ENCODE measurements around the gene SMIM36.

SMIM36 gene

GRCh38 chr17:55496094-55496881 lies 15.0 kb downstream of the SMIM36 start:
- DNase-seq (ENCODE audit: extremely low read depth, insufficient read length) = no peak
- no peaks in the 10 kb centered on the region for H3K36me3 ChIP-seq (ENCODE audit: control insufficient read depth, insufficient read depth, low read length)
- H3K27me3 ChIP-seq (replicated peaks; ENCODE audit: control insufficient read depth, insufficient read depth, low read length) = no peaks in the 10 kb centered on the region
- no peak for TF ChIP-seq CTCF (IDR thresholded peaks at IDR 0.05; ENCODE audit: insufficient read depth, low read length, poor library complexity, severe bottlenecking)
- no peak overlapping the region for H3K4me3 ChIP-seq (replicated peaks; ENCODE audit: low read depth, low read length)

GRCh38 chr17:55495239-55495638 lies 16.0 kb downstream of the SMIM36 start:
- H3K27me3 ChIP-seq (replicated peaks; ENCODE audit: control insufficient read depth, insufficient read depth, low read length) = no peaks in the 10 kb centered on the region
- TF ChIP-seq CTCF (IDR thresholded peaks at IDR 0.05; ENCODE audit: insufficient read depth, low read length, poor library complexity, severe bottlenecking) = no peak
- H3K36me3 ChIP-seq (ENCODE audit: control insufficient read depth, insufficient read depth, low read length) = no peaks in the 10 kb centered on the region
- DNase-seq (ENCODE audit: extremely low read depth, insufficient read length) = no peak
- no peak overlapping the region for H3K4me3 ChIP-seq (replicated peaks; ENCODE audit: low read depth, low read length)

- H3K27me3 ChIP-seq (replicated peaks; ENCODE audit: control insufficient read depth, insufficient read depth, low read length) = no peaks in the 10 kb centered on the region
- H3K36me3 ChIP-seq (ENCODE audit: control insufficient read depth, insufficient read depth, low read length) = no peaks in the 10 kb centered on the region
- DNase-seq (ENCODE audit: extremely low read depth, insufficient read length) = no peak
- H3K4me3 ChIP-seq (replicated peaks; ENCODE audit: low read depth, low read length) = no peak overlapping the region
- no peak for TF ChIP-seq CTCF (IDR thresholded peaks at IDR 0.05; ENCODE audit: insufficient read depth, low read length, poor library complexity, severe bottlenecking)
These were observed 18.4 kb downstream of the SMIM36 start for GRCh38 chr17:55492781-55493341.

- no peaks in the 10 kb centered on the region for H3K36me3 ChIP-seq (ENCODE audit: control insufficient read depth, insufficient read depth, low read length)
- DNase-seq (ENCODE audit: extremely low read depth, insufficient read length) = no peak
- H3K4me3 ChIP-seq (replicated peaks; ENCODE audit: low read depth, low read length) = no peak overlapping the region
- H3K27me3 ChIP-seq (replicated peaks; ENCODE audit: control insufficient read depth, insufficient read depth, low read length) = no peaks in the 10 kb centered on the region
- no peak for TF ChIP-seq CTCF (IDR thresholded peaks at IDR 0.05; ENCODE audit: insufficient read depth, low read length, poor library complexity, severe bottlenecking)
These were observed 20.9 kb downstream of the SMIM36 start for GRCh38 chr17:55490376-55490775.

GRCh38 chr17:55487695-55488432 lies 23.4 kb downstream of the SMIM36 start:
- Histone ChIP-seq H3K4me3 (replicated peaks; ENCODE audit: low read depth, low read length) (no peak overlapping the region), H3K36me3 (ENCODE audit: control insufficient read depth, insufficient read depth, low read length) (no peaks in the 10 kb centered on the region), H3K27me3 (replicated peaks; ENCODE audit: control insufficient read depth, insufficient read depth, low read length) (no peaks in the 10 kb centered on the region)
- DNase-seq (ENCODE audit: extremely low read depth, insufficient read length) = no peak
- no peak for TF ChIP-seq CTCF (IDR thresholded peaks at IDR 0.05; ENCODE audit: insufficient read depth, low read length, poor library complexity, severe bottlenecking)
